HG02870 (cell line): ENCODE measurements around the gene C22orf42.
"Not testable (repeated sequence)": the region's sequence is repeated elsewhere in the genome, so short reads cannot be mapped to it uniquely, and the experiment has no call there.

Source experiments
- ATAC-seq: cut with Tn5 transposase; IDR thresholded peaks from one replicate; pipeline ENCODE4 v1.9.1; 2021; ENCODE audit warnings: mild to moderate bottlenecking, moderate library complexity; ENCODE audit not compliant: unreplicated experiment

The C22orf42 gene, protein sequence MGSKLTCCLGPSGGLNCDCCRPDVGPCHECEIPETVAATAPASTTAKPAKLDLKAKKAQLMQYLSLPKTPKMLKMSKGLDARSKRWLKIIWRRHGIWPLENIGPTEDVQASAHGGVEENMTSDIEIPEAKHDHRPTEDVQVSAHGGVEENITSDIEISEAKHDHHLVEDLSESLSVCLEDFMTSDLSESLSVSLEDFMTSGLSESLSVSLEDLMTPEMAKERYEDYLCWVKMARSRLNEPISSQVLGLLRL

DNA sequence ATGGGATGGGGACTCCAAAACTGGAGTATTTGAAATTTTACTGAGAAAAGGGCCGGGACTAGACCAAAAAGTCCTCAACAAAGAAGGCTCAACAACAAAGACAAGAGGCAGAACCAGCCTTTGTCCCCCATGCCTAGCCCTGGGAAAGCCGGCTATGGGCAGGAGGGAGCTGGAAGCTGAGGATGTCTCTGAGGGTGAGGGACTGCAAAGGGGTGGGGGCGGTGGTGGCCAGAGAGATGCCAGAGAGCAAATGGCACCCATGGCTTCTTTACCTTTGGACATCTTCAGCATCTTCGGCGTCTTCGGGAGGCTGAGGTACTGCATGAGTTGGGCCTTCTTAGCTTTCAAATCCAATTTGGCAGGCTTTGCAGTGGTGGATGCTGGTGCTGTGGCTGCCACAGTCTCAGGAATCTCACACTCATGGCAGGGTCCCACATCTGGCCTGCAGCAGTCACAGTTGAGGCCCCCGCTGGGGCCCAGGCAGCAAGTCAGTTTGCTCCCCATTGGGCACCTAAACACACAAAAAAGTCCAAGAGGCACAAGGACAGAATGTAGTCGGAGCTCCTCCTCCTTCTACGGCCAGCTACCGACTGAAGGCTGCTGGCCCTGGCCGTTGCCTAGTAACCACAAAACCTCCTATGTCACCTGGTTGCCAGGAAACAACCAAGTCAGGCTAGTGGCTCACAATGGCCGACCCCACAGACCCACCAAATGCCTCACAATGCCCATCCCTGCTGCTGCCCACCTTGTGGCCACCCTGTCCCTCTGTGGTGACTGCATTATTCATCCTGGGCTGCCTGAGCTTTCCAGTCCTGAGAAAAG, at the start of gene C22orf42:
Gene C22orf42 (minus strand): TSS at position 592 of the 822 bp plus-strand sequence. CDS start 88 bp downstream, at position 504.
- no peak for ATAC-seq

DNA sequence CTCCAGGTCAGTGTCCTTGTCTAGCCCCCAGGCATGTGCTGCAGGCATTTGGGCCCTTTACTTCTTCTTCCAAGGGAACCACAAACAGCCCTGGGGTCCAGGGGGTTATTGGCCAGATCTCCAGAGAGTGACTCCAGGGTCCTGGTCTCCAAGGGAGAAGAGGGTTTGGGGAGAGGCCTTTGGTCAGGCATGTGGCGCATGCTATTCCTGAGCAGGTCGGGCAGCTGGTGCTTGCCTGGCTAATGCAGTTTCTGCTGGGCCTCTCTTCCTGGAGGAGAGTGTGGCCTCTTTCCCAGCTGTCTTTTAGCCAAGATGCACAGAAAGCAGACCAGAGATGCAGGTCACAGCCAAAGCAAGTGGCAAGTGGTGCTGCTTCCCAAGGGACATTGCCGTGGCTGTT, 49.6 kb upstream of the C22orf42 start:
- ATAC-seq, result no peak

DNA sequence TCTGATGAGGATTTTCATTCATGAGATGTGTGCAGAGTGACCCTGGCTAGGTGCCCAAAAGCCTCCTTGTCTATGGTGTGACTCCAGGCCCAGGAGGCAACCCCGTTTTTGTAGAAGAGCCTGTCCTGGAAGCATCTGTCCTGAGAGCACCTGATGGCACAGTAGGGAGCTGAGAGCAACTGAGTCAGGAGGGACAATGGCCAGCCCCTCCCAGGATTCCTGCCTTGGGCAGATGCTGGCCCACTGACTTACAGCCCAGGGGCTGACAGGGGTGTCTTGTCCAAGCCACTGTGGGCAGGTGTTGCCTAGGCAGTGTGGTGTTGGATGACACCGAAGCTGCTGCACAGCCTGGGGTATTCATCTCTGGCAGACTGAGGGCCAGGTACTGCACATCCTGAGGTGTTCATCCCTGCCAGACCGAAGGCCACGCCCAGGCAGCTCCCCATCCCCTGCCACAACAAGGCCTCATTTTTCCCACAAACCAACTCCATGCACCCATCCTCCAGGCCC, 48.9 kb upstream of the C22orf42 start:
- no peak for ATAC-seq

DNA sequence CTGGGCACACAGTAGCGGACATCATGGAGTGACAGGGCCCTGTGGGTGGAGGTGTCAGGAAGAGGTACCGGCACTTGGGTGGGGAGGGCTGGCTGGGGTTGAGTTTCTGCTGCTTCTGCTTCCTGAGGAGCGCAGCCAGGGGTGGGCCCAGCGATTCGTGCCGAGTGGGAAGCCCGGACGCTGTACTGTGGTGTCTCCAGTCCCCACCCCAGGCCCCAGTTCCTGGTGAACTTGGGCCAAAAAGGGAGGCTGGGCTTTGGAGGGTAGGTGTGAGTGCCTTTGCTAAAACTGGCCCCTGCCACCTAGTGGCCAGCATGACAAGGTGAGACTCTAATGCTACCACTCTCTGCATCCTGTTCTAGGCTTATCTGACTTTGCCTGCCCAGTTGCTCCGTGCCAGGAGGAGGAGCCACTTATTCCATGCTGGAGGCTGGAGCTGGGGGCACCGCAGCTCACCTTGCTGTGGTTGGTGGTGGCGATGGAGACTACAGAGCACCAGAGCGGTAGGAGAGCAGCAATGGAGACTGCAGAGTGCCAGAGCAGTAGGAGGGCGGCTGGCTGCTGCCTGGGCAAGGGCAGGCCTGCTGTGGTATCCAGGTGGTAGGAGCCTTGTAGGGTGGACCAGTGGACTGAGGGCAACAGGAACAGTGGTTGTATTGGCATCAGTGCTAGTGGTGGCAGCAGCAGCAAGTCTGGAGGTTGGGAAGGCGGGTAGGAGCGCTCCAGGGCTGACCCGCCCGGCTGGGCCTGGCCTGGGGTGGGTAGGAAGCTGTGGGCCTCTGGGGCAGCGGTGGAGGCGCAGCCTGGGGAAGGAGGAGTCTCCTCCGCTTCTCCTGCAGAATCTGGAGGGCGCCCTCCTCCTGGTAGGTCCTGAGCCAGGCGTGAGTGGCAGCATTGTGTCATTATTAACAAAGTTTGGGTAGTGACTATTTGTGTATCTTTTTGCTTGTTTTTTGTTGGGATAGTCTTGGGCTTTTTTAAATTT, 48.0 kb upstream of the C22orf42 start:
- ATAC-seq, result no peak

DNA sequence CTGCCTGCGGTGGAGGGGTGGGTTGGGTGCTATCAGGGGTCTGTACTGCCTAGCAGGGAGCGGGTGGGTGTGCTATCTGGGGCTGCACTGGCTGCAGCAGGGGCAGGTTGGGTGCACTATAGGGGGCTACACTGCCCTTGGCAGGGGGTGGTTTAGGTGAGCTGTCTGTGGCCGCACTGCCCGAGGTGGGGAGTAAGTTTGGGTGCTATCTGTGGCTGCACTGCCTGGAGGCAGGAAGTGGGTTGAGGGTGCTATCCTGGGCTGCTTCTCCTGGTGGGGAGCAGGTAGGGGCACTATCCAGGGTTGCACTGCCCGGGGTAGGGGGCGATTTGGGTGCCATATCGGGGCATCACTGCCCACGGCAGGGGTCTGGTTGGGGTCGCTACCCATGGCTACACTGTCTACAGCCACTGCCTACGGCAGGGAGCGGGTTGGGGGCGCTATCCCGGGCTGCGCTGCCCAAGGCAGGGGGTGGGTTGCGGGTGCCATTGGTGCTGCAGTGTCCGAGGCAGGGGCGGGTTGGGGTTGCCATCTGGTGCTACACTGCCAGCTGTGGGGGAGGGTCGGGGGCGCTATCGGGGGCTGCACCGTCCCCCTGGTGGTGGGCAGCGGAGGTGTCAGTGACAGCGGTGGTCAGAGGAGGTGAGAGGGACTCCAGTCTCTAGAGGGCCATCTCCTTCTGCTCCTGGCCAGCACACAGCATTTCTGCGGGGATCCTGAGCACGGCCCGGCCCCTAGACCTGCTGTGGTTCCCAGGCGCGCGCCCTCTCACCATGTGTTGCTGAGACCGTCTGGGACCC, 47.1 kb upstream of the C22orf42 start:
- no peak for ATAC-seq

DNA sequence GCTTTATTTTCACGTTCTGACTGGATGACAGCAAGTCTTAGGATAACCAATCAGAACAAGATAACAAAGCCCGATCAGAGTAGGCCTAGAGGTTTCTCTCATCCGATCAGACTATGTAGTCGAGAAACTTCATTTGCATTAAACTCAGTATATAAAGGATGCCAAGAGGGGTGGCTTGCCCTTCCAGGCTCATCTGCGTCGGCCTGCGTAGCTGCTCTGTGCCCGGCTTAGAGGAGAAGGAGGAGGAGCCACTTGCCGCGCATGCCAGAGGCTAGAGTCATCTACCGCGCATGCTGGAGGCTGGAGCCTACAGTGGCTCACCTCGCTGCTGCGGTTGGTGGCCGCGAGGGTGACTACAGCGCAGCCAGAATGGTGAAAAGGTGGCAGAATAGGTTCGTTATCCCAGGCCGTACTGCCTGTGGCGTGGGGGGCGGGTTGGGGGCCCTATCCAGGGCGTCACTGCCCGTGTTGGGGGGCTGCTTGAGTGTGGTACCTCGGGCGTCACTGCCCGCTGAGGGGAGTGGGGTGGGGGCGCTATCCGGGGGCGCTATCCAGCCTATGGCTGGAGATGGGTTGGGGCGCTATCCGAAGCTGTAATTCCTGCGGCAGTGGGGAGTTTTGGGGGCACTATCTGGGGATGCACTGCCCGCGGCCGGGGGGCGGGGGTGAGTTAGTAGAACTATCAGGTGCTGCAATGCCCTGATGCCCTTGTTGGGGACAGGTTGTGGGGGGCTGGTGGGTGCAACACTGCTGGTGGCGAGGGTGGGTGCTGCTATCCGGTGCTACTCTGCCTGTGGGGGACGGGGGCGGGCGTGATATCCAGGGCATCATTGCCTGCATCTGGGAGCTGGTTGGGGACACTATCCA, 46.0 kb upstream of the C22orf42 start, which contains the start of gene RFPL2:
Gene RFPL2 (minus strand): TSS at position 218 of the 867 bp plus-strand sequence. CDS start 2,622 bp downstream, outside the sequence.
- no peak for ATAC-seq

DNA sequence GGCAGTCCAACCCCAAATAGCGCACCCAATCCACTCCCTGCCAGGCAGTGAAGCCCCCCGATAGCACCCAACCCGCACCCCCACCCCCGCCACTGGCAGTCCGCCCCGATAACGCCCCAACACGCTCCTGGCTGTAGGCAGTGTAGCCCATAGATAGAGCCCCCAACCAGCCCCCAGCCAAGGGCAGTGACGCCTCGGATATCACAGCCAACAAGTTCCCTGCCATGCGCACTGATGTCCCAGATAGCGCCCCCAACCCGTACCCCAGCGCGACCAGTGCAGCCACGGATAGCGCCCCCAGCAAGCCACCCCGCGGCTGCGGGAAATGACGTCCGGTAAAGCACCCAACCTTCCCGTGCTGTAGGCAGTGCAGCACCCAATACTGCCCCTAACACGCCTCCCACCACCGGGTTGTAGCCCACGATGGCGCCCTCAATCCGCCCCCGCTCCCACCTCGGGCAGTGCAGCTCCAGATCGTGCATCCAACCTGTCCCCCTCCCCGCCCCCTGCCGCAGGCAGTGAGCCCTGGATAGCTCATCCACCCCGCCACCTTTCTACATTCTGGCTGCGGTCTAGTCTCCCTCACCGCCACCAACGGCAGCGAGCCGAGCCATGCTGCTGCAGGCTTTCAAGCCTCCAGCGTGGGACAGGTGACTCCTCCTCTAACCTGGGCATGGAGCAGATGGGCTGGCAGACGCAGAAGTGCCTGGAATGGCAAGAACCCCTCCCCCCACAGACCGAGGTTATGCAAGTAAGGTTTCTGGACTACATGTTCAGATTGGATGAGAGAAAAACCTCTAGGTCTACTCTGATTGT, 45.1 kb upstream of the C22orf42 start:
- ATAC-seq, result no peak

DNA sequence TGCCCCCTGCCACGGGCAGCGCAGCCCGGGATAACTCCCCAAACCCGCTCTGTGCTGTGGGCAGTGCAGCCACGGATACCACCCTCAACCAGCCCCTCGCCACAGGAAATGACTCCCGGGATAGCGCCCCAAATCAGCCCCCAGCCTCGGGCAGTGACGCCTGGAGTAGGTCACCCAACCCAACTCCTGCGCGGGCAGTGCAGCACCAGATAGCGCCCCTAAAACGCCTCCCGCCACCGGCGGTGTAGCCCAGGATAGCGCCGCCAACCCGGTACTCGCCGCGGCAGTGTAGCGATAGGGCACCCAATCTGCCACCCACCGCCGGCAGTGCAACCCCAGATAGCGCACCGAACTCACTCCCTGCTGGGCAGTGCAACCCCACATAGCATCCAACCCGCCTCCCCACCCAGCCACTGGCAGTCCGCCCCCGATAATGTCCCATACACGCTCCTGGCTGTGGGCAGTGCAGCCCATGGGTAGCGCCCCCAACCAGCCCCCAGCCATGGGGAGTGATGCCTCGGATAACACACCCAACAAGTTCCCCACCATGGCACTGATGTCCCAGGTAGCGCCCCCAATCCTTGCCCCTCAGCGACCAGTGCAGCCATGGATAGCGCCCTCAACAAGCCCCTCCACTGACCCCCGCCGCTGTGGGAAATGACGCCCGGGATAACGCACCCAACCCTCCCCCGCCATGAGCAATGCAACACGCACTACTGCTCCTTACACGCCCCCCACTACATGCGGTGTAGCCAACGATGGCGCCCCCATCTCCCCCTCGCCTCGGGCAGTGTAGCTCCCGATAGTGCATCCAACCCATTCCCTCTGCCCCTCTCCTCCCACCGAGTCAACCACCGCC, 44.3 kb upstream of the C22orf42 start:
- ATAC-seq, result no peak

DNA sequence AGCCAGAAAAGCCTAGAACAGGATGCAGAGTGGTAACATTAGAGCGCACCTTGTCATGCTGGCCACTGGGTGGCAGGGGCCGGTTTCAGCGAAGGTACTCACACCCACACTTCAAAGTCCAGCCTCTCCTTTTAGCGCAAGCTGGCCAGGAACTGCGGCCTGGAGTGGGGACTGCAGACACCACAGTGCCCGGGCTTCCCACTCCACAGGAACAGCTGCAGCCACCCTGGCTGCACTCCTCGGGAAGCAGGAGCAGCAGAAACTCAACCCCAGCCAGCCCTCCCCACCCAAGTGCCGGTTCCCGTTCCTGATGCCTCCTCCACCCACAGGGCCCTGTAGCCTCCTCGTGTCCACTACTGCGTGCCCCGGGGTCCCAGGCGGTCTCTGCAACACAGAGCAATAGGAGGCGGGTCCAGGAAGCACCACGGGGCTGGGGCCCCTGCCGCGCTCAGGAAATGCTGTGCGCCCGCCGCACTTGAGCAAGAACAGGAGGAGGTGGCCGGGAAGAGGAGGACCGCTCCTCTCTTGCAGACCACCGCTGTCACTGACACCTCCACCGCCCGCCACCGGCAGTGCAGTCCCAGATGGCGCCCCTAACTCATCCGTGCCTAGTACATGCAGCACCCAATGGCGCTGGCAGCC, 43.6 kb upstream of the C22orf42 start:
- ATAC-seq, result no peak

DNA sequence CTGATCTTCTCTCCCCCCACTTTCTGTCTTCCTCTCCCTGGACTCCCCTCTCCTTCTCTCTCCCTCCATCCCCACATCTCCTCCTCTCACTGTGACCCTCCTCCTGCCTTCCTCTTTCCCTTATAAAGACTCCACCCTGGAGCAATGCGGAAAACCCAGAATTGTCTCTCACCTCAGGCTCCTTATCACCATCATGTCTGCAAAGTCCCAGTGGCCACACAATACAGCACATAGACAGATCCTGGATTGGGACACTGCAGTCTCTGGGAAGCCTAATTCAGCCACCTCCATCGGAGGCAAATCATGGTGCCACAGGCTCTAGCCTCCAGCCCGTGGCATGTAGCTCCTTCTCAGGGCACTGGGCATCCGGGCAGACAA, 43.0 kb upstream of the C22orf42 start:
- ATAC-seq, result no peak

DNA sequence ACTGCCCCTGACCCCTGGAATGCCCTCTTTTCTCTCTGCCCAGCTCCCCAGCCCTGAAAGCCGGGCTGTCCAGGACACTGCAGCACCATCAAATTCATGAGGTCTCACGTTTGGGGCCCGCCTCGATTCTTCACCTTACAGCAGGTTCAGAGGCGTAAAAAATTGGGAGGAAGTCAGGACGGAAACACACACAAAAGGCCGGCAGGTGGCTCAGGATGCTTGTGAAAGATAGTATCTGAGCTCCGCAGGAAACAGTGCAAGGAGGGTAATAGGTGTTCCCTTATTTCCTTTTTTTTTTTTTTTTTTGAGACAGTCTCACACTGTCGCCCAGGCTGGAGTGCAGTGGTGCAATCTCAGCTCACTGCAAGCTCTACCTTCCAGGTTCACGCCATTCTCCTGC, 41.6 kb upstream of the C22orf42 start:
- no peak for ATAC-seq

DNA sequence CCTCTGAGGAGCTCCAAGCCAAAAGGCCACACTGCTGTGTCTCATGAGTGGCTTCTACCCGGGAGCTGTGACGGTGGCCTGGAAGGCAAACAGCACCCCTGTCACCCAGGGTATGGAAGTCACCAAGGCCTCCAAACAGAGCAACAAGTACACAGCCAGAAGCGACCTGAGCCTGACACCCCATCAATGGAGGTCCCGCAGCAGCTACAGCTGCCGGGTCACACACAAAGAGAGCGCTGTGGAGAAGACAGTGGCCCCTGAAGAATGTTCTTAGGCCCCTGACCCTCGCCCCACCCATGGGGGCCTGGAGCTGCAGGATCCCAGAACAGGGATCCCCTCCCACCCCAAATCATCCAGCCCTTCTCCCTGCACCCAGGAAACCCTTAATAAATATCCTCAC, 40.9 kb upstream of the C22orf42 start:
- no peak for ATAC-seq

DNA sequence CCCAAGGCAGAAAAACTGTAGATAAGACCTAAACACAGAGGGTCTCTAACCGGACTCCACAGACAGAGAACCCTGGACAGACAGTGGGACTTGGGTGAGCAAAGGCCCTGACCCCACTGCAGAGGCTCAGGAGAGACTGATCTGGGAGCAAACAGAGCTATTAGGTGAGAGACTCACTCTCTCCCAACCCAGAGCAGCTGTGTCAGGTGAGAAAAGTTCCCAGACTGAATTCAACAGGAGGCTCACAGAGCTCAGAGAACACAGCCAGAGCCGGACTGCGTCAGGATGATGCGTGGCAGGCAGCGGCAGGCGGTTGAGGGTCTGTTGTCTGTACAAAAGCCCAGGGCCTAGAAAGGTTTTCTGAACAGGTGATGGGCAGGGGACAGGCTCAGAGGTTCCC, 40.2 kb upstream of the C22orf42 start:
- ATAC-seq, result no peak

DNA sequence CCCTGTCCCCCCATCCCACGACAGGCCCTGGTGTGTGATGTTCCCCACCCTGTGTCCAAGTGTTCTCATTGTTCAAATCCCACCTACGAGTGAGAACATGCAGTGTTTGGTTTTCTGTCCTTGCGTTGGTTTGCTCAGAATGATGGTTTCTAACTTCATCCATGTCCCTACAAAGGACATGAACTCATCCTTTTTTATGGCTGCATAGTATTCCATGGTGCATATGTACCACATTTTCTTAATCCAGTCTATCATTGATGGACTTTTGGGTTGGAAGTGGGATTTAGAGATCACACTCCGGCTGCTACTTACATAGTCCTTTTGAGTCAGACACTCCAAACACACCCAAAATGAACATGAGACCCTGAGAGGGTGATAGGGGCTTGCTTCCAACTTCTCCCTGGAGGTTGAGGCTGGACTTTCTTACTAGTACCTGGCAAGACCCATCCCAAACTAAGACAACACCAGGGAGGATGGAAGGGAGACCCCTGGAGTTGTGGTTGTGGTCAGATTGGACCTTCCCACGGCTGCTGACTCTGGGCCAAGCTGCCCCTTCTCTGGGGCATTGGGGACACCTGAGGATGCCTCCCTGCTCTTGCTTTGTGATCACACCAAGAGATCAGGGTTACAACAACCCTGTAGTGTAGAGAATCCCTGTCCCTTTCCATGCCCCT, 38.6 kb upstream of the C22orf42 start:
- ATAC-seq, result not testable (repeated sequence)

DNA sequence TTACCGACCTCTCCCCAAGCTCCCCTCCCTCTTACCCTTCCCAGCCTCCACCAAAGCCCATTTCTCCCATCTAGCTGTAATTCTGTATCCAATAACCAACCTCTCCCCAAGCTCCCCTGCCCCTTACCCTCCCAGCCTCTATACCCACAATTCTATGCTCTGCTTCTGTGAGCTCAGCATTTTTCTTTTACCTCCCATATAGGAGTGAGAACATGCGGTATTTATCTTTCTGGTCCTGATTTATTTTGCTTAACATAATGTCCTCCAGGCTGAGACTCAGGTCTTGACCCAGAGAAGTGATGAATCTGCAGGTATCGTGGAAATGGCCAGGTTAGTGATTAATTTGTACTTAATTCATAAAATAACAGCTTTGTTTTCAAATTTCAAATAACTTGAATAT, 36.8 kb upstream of the C22orf42 start:
- ATAC-seq, result not testable (repeated sequence)

DNA sequence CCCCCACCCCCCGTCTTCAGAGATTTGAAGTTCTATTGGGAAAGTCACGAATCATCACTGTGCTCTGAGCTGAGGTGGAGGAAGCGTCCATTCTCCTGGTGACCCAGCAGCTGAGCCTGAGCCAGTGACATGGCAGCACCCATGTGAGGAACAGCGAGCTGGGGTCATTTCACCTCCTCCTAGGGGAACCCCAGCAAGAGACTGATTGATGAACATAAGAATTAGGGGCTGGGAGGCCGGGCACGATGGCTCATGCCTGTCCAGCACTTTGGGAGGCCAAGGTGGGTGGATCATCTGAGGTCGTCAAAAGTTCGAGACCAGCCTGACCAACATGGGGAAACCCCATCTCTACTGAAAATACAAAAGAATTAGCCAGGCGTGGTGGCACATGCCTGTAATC, 34.2 kb upstream of the C22orf42 start:
- not testable (repeated sequence) for ATAC-seq
